Non-pigmented ciliary epithelial cell (primary cell): Measurements from ENCODE around the gene PROK1.
"Not testable (repeated sequence)": the region's sequence is repeated elsewhere in the genome, so short reads cannot be mapped to it uniquely, and the experiment has no call there.

Experiments
- DNase-seq: peaks from one replicate; pipeline ENCODE4 v3.0.0-alpha.2; 2010; ENCODE audit warnings: low read depth

PROK1 gene

GRCh38 chr1:110433803-110434202 lies 17.1 kb upstream of the PROK1 start:
- no peak for DNase-seq

- DNase-seq: no peak
Measured at GRCh38 chr1:110434946-110435345, 16.0 kb upstream of the PROK1 start.

- DNase-seq: no peak
Measured at GRCh38 chr1:110436635-110437034, 14.3 kb upstream of the PROK1 start.

GRCh38 chr1:110437645-110438299 lies 13.2 kb upstream of the PROK1 start:
- not testable (repeated sequence) for DNase-seq

GRCh38 chr1:110438893-110439292 lies 12.1 kb upstream of the PROK1 start:
- no peak for DNase-seq

- not testable (repeated sequence) for DNase-seq
Measured at GRCh38 chr1:110439873-110440272, 11.1 kb upstream of the PROK1 start.

GRCh38 chr1:110440877-110441276 lies 10.1 kb upstream of the PROK1 start:
- DNase-seq: no peak

- DNase-seq: no peak
Measured at GRCh38 chr1:110441888-110442287, 9.1 kb upstream of the PROK1 start.

- DNase-seq: no peak
Measured at GRCh38 chr1:110443451-110443850, 7.5 kb upstream of the PROK1 start.

- no peak for DNase-seq
Measured at GRCh38 chr1:110444561-110444960, 6.4 kb upstream of the PROK1 start.

- DNase-seq: no peak
Measured at GRCh38 chr1:110449661-110450651, 993 bp upstream of the PROK1 start.

- no peak for DNase-seq
Measured at GRCh38 chr1:110452330-110452729, 1.4 kb downstream of the PROK1 start.

GRCh38 chr1:110453829-110454228 lies 2.9 kb downstream of the PROK1 start:
- DNase-seq: no peak

- no peak for DNase-seq
Measured at GRCh38 chr1:110454328-110454727, 3.4 kb downstream of the PROK1 start.

GRCh38 chr1:110455151-110455550 lies 4.2 kb downstream of the PROK1 start:
- no peak for DNase-seq

GRCh38 chr1:110457206-110457605 lies 6.3 kb downstream of the PROK1 start:
- DNase-seq: no peak

- DNase-seq: peak; percentile 50
Measured at GRCh38 chr1:110460253-110461220, 9.6 kb downstream of the PROK1 start.

- no peak for DNase-seq
Measured at GRCh38 chr1:110462093-110462492, 11.1 kb downstream of the PROK1 start.

GRCh38 chr1:110462964-110463363 lies 12.0 kb downstream of the PROK1 start:
- no peak for DNase-seq

GRCh38 chr1:110463725-110464124 lies 12.8 kb downstream of the PROK1 start:
- DNase-seq: no peak

GRCh38 chr1:110464340-110464739 lies 13.4 kb downstream of the PROK1 start:
- DNase-seq: peak; percentile 46
